Osteocyte (in vitro differentiated cells): ENCODE data around the gene ZBTB5. TPM values are rescaled to one million over a fixed set of nuclear protein-coding genes. Genes with fewer than 3 reads are reported as not detected.
"Not testable (repeated sequence)": the region's sequence is repeated elsewhere in the genome, so short reads cannot be mapped to it uniquely, and the experiment has no call there.

Experiments
- DNase-seq: peaks from one replicate; pipeline ENCODE4 v3.0.0; 2021; ENCODE audit warnings: mixed read lengths; ENCODE audit not compliant: unreplicated experiment; ENCODE audit errors: extremely low spot score
- H3K27ac Mint-ChIP-seq: one replicate; pipeline ENCODE4 v1.8.0; 2021; ENCODE audit warnings: mild to moderate bottlenecking, mixed read lengths; ENCODE audit not compliant: unreplicated experiment
- H3K27me3 Mint-ChIP-seq: one replicate; pipeline ENCODE4 v1.8.0; 2021; ENCODE audit warnings: mixed read lengths; ENCODE audit not compliant: unreplicated experiment
- H3K36me3 Mint-ChIP-seq: one replicate; pipeline ENCODE4 v1.8.0; 2021; ENCODE audit warnings: mixed read lengths; ENCODE audit not compliant: unreplicated experiment
- H3K4me1 Mint-ChIP-seq: one replicate; pipeline ENCODE4 v1.8.0; 2021; ENCODE audit warnings: mixed read lengths; ENCODE audit not compliant: unreplicated experiment
- H3K4me3 Mint-ChIP-seq: one replicate; pipeline ENCODE4 v1.8.0; 2021; ENCODE audit warnings: mild to moderate bottlenecking, moderate library complexity, mixed read lengths; ENCODE audit not compliant: unreplicated experiment
- H3K9me3 Mint-ChIP-seq: one replicate; pipeline ENCODE4 v1.8.0; 2021; ENCODE audit warnings: mixed read lengths; ENCODE audit not compliant: unreplicated experiment
- CTCF ChIP-seq: fragments of 200-600 bp; sonication (generic); IDR thresholded peaks from 2 replicates; pipeline ENCODE4 v1.5.0; 2021; ENCODE audit warnings: antibody characterized with exemption, mild to moderate bottlenecking, moderate library complexity
- total RNA-seq: library from RNA; stranded (reverse); gene quantifications from 2 replicates; pipeline ENCODE4 v1.2.1, GENCODE V29; 2021

The ZBTB5 gene
- total RNA-seq, 1 donor from 2014 or later: 16.3 TPM

DNA sequence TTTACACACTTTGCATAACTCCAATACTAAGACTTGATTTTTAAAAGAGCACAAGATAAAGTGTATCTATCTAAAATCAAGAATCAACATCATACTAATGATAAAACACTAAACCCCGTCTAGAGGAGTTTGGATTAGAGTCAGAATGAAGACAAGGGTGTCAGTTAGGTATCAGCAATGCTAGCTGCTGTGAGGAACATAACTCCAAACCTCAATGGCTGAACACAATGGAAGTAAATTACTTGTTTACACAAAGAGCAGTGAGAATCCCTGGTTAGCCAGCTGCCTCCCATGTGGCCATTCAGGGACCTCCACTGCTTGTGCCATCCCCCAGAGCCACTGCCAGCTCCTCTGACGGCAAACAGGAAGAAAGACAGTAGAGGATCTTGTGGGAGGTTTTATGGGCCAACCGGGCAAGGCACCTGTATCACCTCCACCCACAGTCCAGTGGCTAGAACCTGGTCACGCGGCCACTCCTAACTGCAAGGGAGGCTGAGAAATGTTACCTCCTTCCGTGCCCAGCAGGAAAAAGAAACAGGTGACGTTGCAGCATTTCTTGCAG lies 66.7 kb downstream of the ZBTB5 start:
- H3K27ac Mint-ChIP-seq: no peak overlapping the region
- TF ChIP-seq CTCF: no peak
- H3K36me3 Mint-ChIP-seq: no peaks in the 10 kb centered on the region
- no peak for DNase-seq
- no peaks in the 10 kb centered on the region for H3K9me3 Mint-ChIP-seq
- no peak overlapping the region for H3K4me3 Mint-ChIP-seq
- H3K4me1 Mint-ChIP-seq: no peaks in the 10 kb centered on the region
- peaks cover 31% of the 10 kb centered on the region for H3K27me3 Mint-ChIP-seq

DNA sequence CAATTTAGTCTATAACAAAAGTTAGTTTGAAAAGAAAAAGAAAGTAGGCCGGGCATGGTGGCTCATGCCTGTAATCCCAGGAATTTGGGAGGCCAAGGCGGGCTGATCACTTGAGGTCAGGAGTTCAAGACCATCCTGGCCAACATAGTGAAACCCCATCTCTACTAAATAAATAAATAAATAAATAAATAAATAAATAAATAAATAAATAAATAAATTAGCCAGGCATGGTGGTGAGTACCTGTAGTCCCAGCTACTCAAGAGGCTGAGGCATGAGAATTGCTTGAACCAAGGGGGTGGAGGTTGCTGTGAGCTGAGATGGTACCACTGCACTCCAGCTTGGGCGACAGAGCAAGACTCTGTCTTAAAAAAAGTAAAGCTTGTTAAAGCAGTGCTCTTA lies 67.3 kb downstream of the ZBTB5 start:
- H3K27me3 Mint-ChIP-seq: peaks cover 26% of the 10 kb centered on the region
- not testable (repeated sequence) for H3K4me1 Mint-ChIP-seq, DNase-seq, H3K27ac Mint-ChIP-seq, H3K36me3 Mint-ChIP-seq, H3K9me3 Mint-ChIP-seq, H3K4me3 Mint-ChIP-seq

GRCh38 chr9:37395663-37396062 lies 69.6 kb downstream of the ZBTB5 start:
- no peak for DNase-seq
- Mint-ChIP-seq H3K27me3 (peaks cover 19% of the 10 kb centered on the region), H3K36me3 (no peaks in the 10 kb centered on the region), H3K27ac (no peak overlapping the region), H3K4me3 (no peak overlapping the region), H3K9me3 (no peaks in the 10 kb centered on the region), H3K4me1 (no peaks in the 10 kb centered on the region)
- no peak for TF ChIP-seq CTCF

GRCh38 chr9:37395229-37395628 lies 70.0 kb downstream of the ZBTB5 start:
- no peaks in the 10 kb centered on the region for H3K4me1 Mint-ChIP-seq
- H3K36me3 Mint-ChIP-seq: no peaks in the 10 kb centered on the region
- H3K27me3 Mint-ChIP-seq: peaks cover 18% of the 10 kb centered on the region
- TF ChIP-seq CTCF: no peak
- H3K9me3 Mint-ChIP-seq: no peaks in the 10 kb centered on the region
- no peak overlapping the region for H3K4me3 Mint-ChIP-seq
- DNase-seq: no peak
- no peak overlapping the region for H3K27ac Mint-ChIP-seq

DNA sequence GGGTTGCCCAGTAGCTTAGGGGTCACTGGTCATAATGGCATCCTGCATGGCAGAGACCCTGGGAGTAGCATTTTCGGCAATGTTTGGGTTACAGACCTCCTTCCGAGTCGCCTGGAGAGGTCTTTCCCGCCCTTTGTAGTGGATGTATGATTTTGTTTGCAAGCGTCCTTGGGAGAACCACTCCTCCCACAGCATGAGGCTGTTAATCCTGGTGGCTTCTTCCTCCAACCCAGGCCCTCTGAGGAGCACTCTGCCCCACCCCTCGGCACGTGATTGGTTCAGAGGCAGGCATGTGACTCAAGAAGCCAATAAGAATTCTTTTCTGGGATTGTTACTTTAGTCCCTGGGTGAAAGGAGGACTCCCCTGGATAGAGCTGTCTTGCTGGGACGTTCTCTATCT lies 73.0 kb downstream of the ZBTB5 start:
- no peak for TF ChIP-seq CTCF
- no peaks in the 10 kb centered on the region for H3K4me1 Mint-ChIP-seq
- no peak for DNase-seq
- H3K27ac Mint-ChIP-seq: no peak overlapping the region
- H3K36me3 Mint-ChIP-seq: no peaks in the 10 kb centered on the region
- no peak overlapping the region for H3K4me3 Mint-ChIP-seq
- H3K27me3 Mint-ChIP-seq: peaks cover 13% of the 10 kb centered on the region
- H3K9me3 Mint-ChIP-seq: no peaks in the 10 kb centered on the region

- Mint-ChIP-seq H3K9me3 (no peaks in the 10 kb centered on the region), H3K27ac (no peak overlapping the region), H3K27me3 (peaks cover 10% of the 10 kb centered on the region), H3K4me3 (no peak overlapping the region), H3K4me1 (no peaks in the 10 kb centered on the region), H3K36me3 (no peaks in the 10 kb centered on the region)
- TF ChIP-seq CTCF: peak; percentile 34
- no peak for DNase-seq
These were observed 74.5 kb downstream of the ZBTB5 start for GRCh38 chr9:37390759-37391158.
